ENCODE measurements around the gene CYP3A5.

CYP3A5 gene

DNA sequence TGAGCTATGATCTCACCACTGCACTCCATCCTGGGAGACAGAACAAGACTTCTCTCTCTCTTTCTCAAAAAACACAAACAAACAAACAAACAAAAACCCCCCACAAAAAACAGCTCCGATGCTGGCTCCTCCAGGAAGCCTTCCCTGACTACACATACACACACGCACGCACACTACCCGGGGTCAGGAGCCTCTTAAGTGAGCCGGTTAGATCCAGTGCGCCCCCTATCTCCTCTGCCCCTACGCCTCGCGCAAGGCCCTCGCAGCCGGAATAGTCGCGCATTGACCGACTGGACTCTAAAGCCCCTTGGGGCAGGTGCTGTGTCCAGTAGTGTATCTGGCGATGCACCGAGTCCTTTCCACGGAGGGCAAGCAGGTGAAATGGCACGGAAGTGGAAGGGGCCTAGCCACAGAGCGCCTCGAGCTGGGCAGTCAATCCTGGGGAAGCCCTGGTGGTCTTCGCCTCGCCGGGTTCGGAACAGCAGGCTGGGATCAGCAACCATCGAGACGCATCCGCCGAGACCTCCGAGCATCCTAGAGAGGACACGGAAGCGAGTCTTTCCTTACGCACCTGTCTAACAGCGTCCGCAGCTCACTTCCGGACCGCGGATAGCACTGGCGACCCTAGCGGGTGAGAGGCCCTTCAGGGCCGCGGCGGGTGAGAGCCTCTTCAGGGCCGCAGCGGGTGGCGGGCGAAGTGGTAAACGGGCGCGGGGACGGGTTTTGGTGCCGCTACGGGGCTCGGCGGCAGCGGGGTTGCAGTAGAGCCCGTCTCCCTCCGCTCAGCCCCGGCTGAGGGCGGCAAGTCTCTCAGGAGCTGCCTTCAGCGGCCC, 63.2 kb downstream of the CYP3A5 start, which contains the start of gene ZSCAN25:
ZSCAN25 (plus strand) TSS at position 588 of the 833 bp plus-strand sequence. CDS start 2,661 bp downstream, outside the sequence.
- H3F3A ChIP-seq (ENCODE audit: insufficient read depth, low read length), result no peaks in the 10 kb centered on the region
- no peaks in the 10 kb centered on the region for H3K9me3 ChIP-seq (ENCODE audit: low read length)
- H3K4me3 ChIP-seq (ENCODE audit: low read depth, low read length, poor library complexity, severe bottlenecking), result peak within 1 kb of the TSS; percentile 88
- no peak within 1 kb of the TSS for H3K27ac ChIP-seq (ENCODE audit: low read depth, low read length, poor library complexity, severe bottlenecking)
- peaks cover 17% of the 10 kb centered on the region for H3K4me1 ChIP-seq (ENCODE audit: insufficient read depth, low read length, severe bottlenecking)
- peak within 1 kb of the TSS; percentile 81 for H2AFZ ChIP-seq (ENCODE audit: low read length)
- H4K20me1 ChIP-seq (ENCODE audit: insufficient read depth, low read length), result no peaks in the 10 kb centered on the region
- H3K4me2 ChIP-seq (ENCODE audit: low read length), result peak within 1 kb of the TSS; percentile 91
- H3K79me2 ChIP-seq (ENCODE audit: insufficient read depth, low read length), result 0 out of 2 replicates have a peak, but pooled peaks cover 5% of the 10 kb centered on the region
- no peaks in the 10 kb centered on the region for H3K9me2 ChIP-seq (ENCODE audit: low read depth, low read length)
- H3K9ac ChIP-seq (ENCODE audit: low read length), result peak within 1 kb of the TSS; percentile 90
- 0 out of 2 replicates have a peak, but pooled peaks cover 1% of the 10 kb centered on the region for H3K27me3 ChIP-seq (ENCODE audit: insufficient read depth, low read length)
- H3K36me3 ChIP-seq (ENCODE audit: insufficient read depth, low read length), result peaks cover 35% of the 10 kb centered on the region
- no peak for TF ChIP-seq EZH2 (IDR thresholded peaks at IDR 0.05; ENCODE audit: borderline replicate concordance, low read length)
- TF ChIP-seq, protein P1, sequence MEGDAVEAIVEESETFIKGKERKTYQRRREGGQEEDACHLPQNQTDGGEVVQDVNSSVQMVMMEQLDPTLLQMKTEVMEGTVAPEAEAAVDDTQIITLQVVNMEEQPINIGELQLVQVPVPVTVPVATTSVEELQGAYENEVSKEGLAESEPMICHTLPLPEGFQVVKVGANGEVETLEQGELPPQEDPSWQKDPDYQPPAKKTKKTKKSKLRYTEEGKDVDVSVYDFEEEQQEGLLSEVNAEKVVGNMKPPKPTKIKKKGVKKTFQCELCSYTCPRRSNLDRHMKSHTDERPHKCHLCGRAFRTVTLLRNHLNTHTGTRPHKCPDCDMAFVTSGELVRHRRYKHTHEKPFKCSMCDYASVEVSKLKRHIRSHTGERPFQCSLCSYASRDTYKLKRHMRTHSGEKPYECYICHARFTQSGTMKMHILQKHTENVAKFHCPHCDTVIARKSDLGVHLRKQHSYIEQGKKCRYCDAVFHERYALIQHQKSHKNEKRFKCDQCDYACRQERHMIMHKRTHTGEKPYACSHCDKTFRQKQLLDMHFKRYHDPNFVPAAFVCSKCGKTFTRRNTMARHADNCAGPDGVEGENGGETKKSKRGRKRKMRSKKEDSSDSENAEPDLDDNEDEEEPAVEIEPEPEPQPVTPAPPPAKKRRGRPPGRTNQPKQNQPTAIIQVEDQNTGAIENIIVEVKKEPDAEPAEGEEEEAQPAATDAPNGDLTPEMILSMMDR (IDR thresholded peaks at IDR 0.05; ENCODE audit: low read length), result peak; percentile 79

DNA sequence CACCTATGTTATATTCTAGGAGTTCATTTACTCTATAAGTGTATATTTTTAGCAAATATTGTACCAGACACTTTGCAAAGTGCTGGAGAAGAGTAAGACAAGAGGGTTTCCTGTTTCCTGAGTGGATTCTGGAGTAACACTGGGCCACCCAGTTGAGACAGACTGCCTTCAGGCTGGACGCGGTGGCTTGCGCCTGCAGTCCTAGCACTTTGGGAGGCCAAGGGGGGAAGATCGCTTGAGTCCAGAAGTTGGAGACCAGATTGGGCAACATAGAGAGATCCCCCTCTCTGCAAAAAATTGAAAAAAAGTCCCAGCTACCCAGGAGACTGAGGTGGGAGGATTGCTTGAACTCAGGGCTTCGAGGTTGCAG, 63.8 kb downstream of the CYP3A5 start:
- no peaks in the 10 kb centered on the region for H3K9me2 ChIP-seq (ENCODE audit: low read depth, low read length)
- H3K27ac ChIP-seq (ENCODE audit: low read depth, low read length, poor library complexity, severe bottlenecking), result no peak overlapping the region
- peak overlapping the region; percentile 91 for H3K4me2 ChIP-seq (ENCODE audit: low read length)
- peak overlapping the region; percentile 90; the same call in 1 of the 2 replicates for H3K9ac ChIP-seq (ENCODE audit: low read length)
- no peaks in the 10 kb centered on the region for H3F3A ChIP-seq (ENCODE audit: insufficient read depth, low read length)
- H3K4me3 ChIP-seq (ENCODE audit: low read depth, low read length, poor library complexity, severe bottlenecking), result peak overlapping the region; percentile 88
- no peaks in the 10 kb centered on the region for H4K20me1 ChIP-seq (ENCODE audit: insufficient read depth, low read length)
- 0 out of 2 replicates have a peak, but pooled peaks cover 5% of the 10 kb centered on the region for H3K79me2 ChIP-seq (ENCODE audit: insufficient read depth, low read length)
- no peak for TF ChIP-seq EZH2 (IDR thresholded peaks at IDR 0.05; ENCODE audit: borderline replicate concordance, low read length)
- TF ChIP-seq, protein P1 (IDR thresholded peaks at IDR 0.05; ENCODE audit: low read length), result no peak
- H3K27me3 ChIP-seq (ENCODE audit: insufficient read depth, low read length), result 0 out of 2 replicates have a peak, but pooled peaks cover 3% of the 10 kb centered on the region
- H3K9me3 ChIP-seq (ENCODE audit: low read length), result no peaks in the 10 kb centered on the region
- peaks cover 29% of the 10 kb centered on the region for H3K36me3 ChIP-seq (ENCODE audit: insufficient read depth, low read length)
- peak overlapping the region; percentile 81 for H2AFZ ChIP-seq (ENCODE audit: low read length)
- H3K4me1 ChIP-seq (ENCODE audit: insufficient read depth, low read length, severe bottlenecking), result peaks cover 17% of the 10 kb centered on the region

DNA sequence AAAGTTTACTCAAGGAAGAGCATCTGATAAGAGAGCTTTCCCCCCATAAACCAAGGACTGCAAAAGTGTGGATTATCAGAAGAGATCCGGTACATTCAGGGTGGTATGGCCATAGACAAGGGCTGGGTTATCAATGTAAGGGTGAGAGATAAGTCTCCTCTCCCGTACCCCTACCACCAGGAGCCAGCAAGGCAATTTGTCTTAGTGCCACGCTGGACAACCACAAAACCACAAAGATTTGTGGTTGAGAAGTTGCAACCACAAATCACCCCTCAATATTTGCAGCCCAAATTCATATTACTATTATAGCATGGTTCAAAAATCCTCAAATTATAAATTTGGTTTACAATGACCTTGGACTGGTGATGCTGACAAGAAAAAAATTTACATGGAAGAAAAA, 65.3 kb downstream of the CYP3A5 start:
- Histone ChIP-seq H3K4me1 (ENCODE audit: insufficient read depth, low read length, severe bottlenecking) (peaks cover 17% of the 10 kb centered on the region), H3K36me3 (ENCODE audit: insufficient read depth, low read length) (peaks cover 14% of the 10 kb centered on the region; the same call in 1 of the 2 replicates), H3K4me2 (ENCODE audit: low read length) (no peak overlapping the region), H3K79me2 (ENCODE audit: insufficient read depth, low read length) (0 out of 2 replicates have a peak, but pooled peaks cover 5% of the 10 kb centered on the region), H4K20me1 (ENCODE audit: insufficient read depth, low read length) (no peaks in the 10 kb centered on the region), H3K27ac (ENCODE audit: low read depth, low read length, poor library complexity, severe bottlenecking) (no peak overlapping the region), H3K9me2 (ENCODE audit: low read depth, low read length) (no peaks in the 10 kb centered on the region), H3K4me3 (ENCODE audit: low read depth, low read length, poor library complexity, severe bottlenecking) (no peak overlapping the region), H3K9ac (ENCODE audit: low read length) (no peak overlapping the region), H2AFZ (ENCODE audit: low read length) (no peak overlapping the region), H3K27me3 (ENCODE audit: insufficient read depth, low read length) (0 out of 2 replicates have a peak, but pooled peaks cover 3% of the 10 kb centered on the region), H3F3A (ENCODE audit: insufficient read depth, low read length) (no peaks in the 10 kb centered on the region), H3K9me3 (ENCODE audit: low read length) (no peaks in the 10 kb centered on the region)
- no peak for TF ChIP-seq EZH2 (IDR thresholded peaks at IDR 0.05; ENCODE audit: borderline replicate concordance, low read length)
- TF ChIP-seq, protein P1 (IDR thresholded peaks at IDR 0.05; ENCODE audit: low read length), result no peak

Measured in OCI-LY1 (cell line).